Smooth muscle cell (in vitro differentiated cells): Measurements from ENCODE around the gene XBP1. TPM values are rescaled to one million over a fixed set of nuclear protein-coding genes. Genes with fewer than 3 reads are reported as not detected.

Experiments used
- DNase-seq: peaks from one replicate; lab custom pipeline; 2025; ENCODE audit not compliant: unreplicated experiment; lab: John Stamatoyannopoulos, UW
- H2AFZ ChIP-seq: fragments of 200-600 bp; sonication (generic); 2 replicates; pipeline ENCODE4 v1.6.0; 2016; ENCODE audit warnings: antibody characterized with exemption, low read depth, mild to moderate bottlenecking
- H3F3A ChIP-seq: fragments of 200-600 bp; sonication (generic); 2 replicates; pipeline ENCODE4 v1.6.0; 2017; ENCODE audit warnings: antibody characterized with exemption, low read depth
- H3K27ac ChIP-seq: fragments of 200-600 bp; sonication (generic); 2 replicates; pipeline ENCODE4 v1.5.1; 2016; ENCODE audit warnings: low read depth, mild to moderate bottlenecking
- H3K27me3 ChIP-seq: fragments of 200-600 bp; sonication (generic); 2 replicates; pipeline ENCODE4 v1.6.1; 2016; ENCODE audit warnings: low read depth, mild to moderate bottlenecking
- H3K36me3 ChIP-seq: fragments of 200-600 bp; sonication (generic); 2 replicates; pipeline ENCODE4 v1.5.1; 2016; ENCODE audit warnings: low read depth
- H3K4me1 ChIP-seq: fragments of 200-600 bp; sonication (generic); 2 replicates; pipeline ENCODE4 v1.5.1; 2016; ENCODE audit warnings: low read depth
- H3K4me2 ChIP-seq: fragments of 200-600 bp; sonication (generic); 2 replicates; pipeline ENCODE4 v1.6.0; 2016; ENCODE audit warnings: mild to moderate bottlenecking
- H3K4me3 ChIP-seq: fragments of 200-600 bp; sonication (generic); 2 replicates; pipeline ENCODE4 v1.5.1; 2016; ENCODE audit warnings: mild to moderate bottlenecking
- H3K79me2 ChIP-seq: fragments of 200-600 bp; sonication (generic); 2 replicates; pipeline ENCODE4 v1.6.0; 2016; ENCODE audit warnings: low read depth, mild to moderate bottlenecking
- H3K9ac ChIP-seq: fragments of 200-600 bp; sonication (generic); 2 replicates; pipeline ENCODE4 v1.6.0; 2016; ENCODE audit warnings: low read depth
- H3K9me3 ChIP-seq: fragments of 200-600 bp; sonication (generic); replicated peaks from 2 replicates; pipeline ENCODE4 v1.5.1; 2016; ENCODE audit warnings: low read depth
- H4K20me1 ChIP-seq: fragments of 200-600 bp; sonication (generic); 2 replicates; pipeline ENCODE4 v1.6.0; 2016; ENCODE audit warnings: low read depth
- WGBS: methylation state at CpG from one replicate; pipeline ENCODE4 v1.1.7; 2016; ENCODE audit warnings: low lambda C conversion rate; 5-methylcytosine and 5-hydroxymethylcytosine counted together
- polyA plus RNA-seq: library from polyadenylated mRNA; unstranded; fragments of >200 nt; fragmentation: Nextera tagmentation; extraction: Ambion mirVana; gene quantifications from 2 replicates; pipeline ENCODE4 v1.2.1, GENCODE V29; 2016
- total RNA-seq: library from RNA; depleted of rRNA; stranded (reverse); fragments of >200 nt; gene quantifications from 2 replicates; pipeline ENCODE4 v1.2.3, GENCODE V29; 2014
- TF ChIP-seq, protein P1 (sequence below): fragments of 200-600 bp; sonication (generic); IDR thresholded peaks from 2 replicates; pipeline ENCODE4 v1.5.1; 2017; ENCODE audit warnings: borderline replicate concordance, mild to moderate bottlenecking, antibody characterized with exemption; ENCODE audit not compliant: insufficient read depth, poor library complexity, severe bottlenecking

The XBP1 gene
- total and polyA plus RNA-seq, 2 experiments from 2014 or later, result 375 to 381 TPM

DNA sequence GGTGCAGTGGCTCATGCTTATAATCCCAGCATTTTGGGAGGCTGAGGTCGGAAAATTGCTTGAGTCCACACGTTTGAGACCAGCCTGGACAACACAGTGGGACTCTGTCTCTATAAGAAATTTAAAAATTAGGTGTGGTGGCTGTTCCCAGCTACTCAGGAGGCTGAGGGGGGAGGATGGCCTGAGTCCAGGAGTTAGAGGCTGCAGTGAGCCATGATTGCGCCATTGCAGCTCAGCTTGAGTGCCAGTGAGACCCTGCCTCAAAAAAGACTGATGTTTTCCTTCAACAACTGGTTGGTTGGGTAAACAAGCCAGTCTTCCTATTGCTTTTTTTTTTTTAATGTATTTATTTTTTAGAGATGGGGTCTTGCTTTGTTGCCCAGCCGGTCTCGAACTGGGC, 9.2 kb downstream of the XBP1 start:
- DNase-seq, result no peak
- Histone ChIP-seq H3K27me3 (no peaks in the 10 kb centered on the region), H3K4me2 (no peak overlapping the region), H3K9me3 (no peaks in the 10 kb centered on the region), H3K79me2 (peaks cover 14% of the 10 kb centered on the region), H3K27ac (no peak overlapping the region), H3K4me3 (no peak overlapping the region), H2AFZ (no peak overlapping the region), H4K20me1 (peaks cover 62% of the 10 kb centered on the region), H3K4me1 (no peaks in the 10 kb centered on the region), H3F3A (peaks cover 43% of the 10 kb centered on the region), H3K36me3 (peaks cover 23% of the 10 kb centered on the region), H3K9ac (no peak overlapping the region)
- TF ChIP-seq, protein P1, sequence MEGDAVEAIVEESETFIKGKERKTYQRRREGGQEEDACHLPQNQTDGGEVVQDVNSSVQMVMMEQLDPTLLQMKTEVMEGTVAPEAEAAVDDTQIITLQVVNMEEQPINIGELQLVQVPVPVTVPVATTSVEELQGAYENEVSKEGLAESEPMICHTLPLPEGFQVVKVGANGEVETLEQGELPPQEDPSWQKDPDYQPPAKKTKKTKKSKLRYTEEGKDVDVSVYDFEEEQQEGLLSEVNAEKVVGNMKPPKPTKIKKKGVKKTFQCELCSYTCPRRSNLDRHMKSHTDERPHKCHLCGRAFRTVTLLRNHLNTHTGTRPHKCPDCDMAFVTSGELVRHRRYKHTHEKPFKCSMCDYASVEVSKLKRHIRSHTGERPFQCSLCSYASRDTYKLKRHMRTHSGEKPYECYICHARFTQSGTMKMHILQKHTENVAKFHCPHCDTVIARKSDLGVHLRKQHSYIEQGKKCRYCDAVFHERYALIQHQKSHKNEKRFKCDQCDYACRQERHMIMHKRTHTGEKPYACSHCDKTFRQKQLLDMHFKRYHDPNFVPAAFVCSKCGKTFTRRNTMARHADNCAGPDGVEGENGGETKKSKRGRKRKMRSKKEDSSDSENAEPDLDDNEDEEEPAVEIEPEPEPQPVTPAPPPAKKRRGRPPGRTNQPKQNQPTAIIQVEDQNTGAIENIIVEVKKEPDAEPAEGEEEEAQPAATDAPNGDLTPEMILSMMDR, result no peak
- WGBS, result 97% methylated on average over 5 of the region's 5 CpGs

DNA sequence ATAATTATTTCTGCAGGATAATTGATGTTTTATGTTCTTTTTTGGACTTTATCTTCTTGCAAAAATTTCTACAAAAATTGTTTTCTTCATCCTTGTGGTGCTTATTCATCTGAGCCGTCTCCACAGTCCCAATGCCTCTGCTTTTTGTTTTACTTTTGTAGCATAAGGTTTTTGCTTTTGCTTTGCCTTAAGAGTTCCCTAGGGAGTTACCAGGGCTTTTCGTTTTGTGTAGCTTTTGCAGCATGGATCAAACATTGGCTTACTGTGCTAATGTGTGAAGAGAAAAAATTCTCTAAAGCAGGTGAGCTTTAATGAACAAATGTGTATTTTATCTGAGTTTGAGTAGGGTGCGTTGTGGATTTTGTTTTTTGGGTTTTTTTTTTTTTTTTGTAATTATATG, 11.8 kb downstream of the XBP1 start:
- WGBS, result 93% methylated on average over 3 of the region's 3 CpGs
- H3K36me3 ChIP-seq, result peaks cover 19% of the 10 kb centered on the region
- H3K27me3 ChIP-seq, result no peaks in the 10 kb centered on the region
- no peaks in the 10 kb centered on the region for H3K4me1 ChIP-seq
- H3K9ac ChIP-seq, result no peak overlapping the region
- H3F3A ChIP-seq, result peaks cover 22% of the 10 kb centered on the region
- no peak overlapping the region for H2AFZ ChIP-seq
- DNase-seq, result no peak
- H3K4me3 ChIP-seq, result no peak overlapping the region
- TF ChIP-seq, protein P1, result no peak
- no peak overlapping the region for H3K27ac ChIP-seq
- no peak overlapping the region for H3K4me2 ChIP-seq
- H3K9me3 ChIP-seq, result no peaks in the 10 kb centered on the region
- peaks cover 16% of the 10 kb centered on the region for H3K79me2 ChIP-seq
- peaks cover 54% of the 10 kb centered on the region for H4K20me1 ChIP-seq

DNA sequence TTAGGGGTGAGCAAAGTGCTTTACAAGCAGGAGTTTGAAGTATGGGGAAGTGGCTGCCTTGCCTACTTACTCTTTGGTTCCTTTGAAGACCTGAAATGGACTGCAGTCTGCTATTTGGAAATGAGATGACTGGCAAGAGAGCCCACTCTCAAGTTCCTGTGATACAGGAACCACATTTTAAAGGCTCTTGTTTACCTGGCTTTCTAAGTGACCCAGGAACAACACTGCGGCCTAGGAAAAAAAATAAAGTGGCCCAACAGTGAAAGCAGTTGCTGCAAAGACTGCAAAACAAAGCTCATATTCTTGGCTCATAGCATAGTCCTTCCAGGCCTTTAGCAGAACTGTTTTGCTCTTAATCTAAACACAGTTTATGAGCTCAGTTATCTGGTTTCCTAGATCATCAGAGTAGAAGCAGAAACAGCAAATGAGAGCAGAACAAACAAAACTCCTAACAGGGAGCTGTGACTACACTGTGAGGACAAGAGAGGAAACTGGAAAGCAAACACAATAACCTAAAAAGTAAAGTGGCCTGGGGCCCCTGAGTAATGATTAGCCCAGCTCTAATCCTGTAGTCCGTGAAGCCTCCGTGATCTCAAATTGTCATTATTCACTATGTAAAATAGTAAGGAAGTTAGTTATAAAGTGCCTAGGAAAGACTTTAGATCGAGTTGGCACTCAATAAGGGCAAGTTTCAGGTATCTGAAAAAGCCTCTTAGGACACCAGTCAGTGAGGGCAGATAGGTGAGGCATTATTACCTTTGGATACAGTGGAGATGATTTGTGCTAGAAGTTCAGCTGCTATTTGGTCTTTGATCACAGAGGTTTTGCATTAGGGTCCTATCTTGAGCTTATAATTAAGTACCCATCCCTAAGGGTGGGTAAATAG, 16.3 kb downstream of the XBP1 start:
- H3K9ac ChIP-seq, result no peak overlapping the region
- H3K4me3 ChIP-seq, result no peak overlapping the region
- 34% methylated on average over 4 of the region's 4 CpGs for whole genome bisulfite sequencing
- peaks cover 22% of the 10 kb centered on the region for H3K36me3 ChIP-seq
- TF ChIP-seq, protein P1, result no peak
- H4K20me1 ChIP-seq, result peaks cover 72% of the 10 kb centered on the region
- H3K27ac ChIP-seq, result peak overlapping the region; percentile 63
- H3K4me1 ChIP-seq, result no peaks in the 10 kb centered on the region
- H3K9me3 ChIP-seq, result no peaks in the 10 kb centered on the region
- H3K27me3 ChIP-seq, result no peaks in the 10 kb centered on the region
- H2AFZ ChIP-seq, result no peak overlapping the region
- peak overlapping the region; percentile 57 for H3K4me2 ChIP-seq
- H3F3A ChIP-seq, result peaks cover 12% of the 10 kb centered on the region
- no peak for DNase-seq
- H3K79me2 ChIP-seq, result peaks cover 31% of the 10 kb centered on the region
